Germinal center (tissue), 1 donor: ENCODE measurements around the gene SON.
"Not testable (repeated sequence)": the region's sequence is repeated elsewhere in the genome, so short reads cannot be mapped to it uniquely, and the experiment has no call there.

Experiments
- DNase-seq: peaks from one replicate; pipeline ENCODE4 v3.0.0; 2012; ENCODE audit warnings: mixed read lengths, low spot score

The SON gene

GRCh38 chr21:33569991-33570390 lies 27.2 kb downstream of the SON start:
- no peak for DNase-seq

GRCh38 chr21:33572350-33572749 lies 29.5 kb downstream of the SON start:
- no peak for DNase-seq

GRCh38 chr21:33576741-33577141 lies 33.9 kb downstream of the SON start:
- DNase-seq: not testable (repeated sequence)

GRCh38 chr21:33578214-33578613 lies 35.4 kb downstream of the SON start:
- no peak for DNase-seq

GRCh38 chr21:33578959-33579542 lies 36.2 kb downstream of the SON start:
- no peak for DNase-seq

- DNase-seq: no peak
These were observed 41.6 kb downstream of the SON start for GRCh38 chr21:33584455-33584854.

GRCh38 chr21:33586927-33587326 lies 44.1 kb downstream of the SON start:
- DNase-seq: no peak

- peak; percentile 36 for DNase-seq
These were observed 45.1 kb downstream of the SON start for GRCh38 chr21:33587792-33588484.

GRCh38 chr21:33588485-33589335 lies 45.9 kb downstream of the SON start, which contains the start of gene DONSON:
TSS of gene DONSON (minus strand) at chr21:33588684. CDS start at chr21:33588641, 43 bp downstream.
- peak; percentile 97 for DNase-seq

GRCh38 chr21:33598051-33598450 lies 55.2 kb downstream of the SON start:
- no peak for DNase-seq

GRCh38 chr21:33608559-33608958 lies 65.7 kb downstream of the SON start:
- no peak for DNase-seq

- no peak for DNase-seq
These were observed 68.3 kb downstream of the SON start for GRCh38 chr21:33611006-33611744.

GRCh38 chr21:33617565-33617964 lies 74.7 kb downstream of the SON start:
- not testable (repeated sequence) for DNase-seq

GRCh38 chr21:33618407-33618806 lies 75.6 kb downstream of the SON start:
- no peak for DNase-seq

- no peak for DNase-seq
These were observed 76.9 kb downstream of the SON start for GRCh38 chr21:33619726-33620125.

- DNase-seq: no peak
These were observed 79.4 kb downstream of the SON start for GRCh38 chr21:33622253-33622652.

GRCh38 chr21:33626151-33626550 lies 83.3 kb downstream of the SON start:
- not testable (repeated sequence) for DNase-seq
